ENCODE data around the gene PCDH1. TPM values are rescaled to one million over a fixed set of nuclear protein-coding genes. Genes with fewer than 3 reads are reported as not detected.

PCDH1 gene
- total RNA-seq, 1 experiment from 2014 or later, result 127 TPM

DNA sequence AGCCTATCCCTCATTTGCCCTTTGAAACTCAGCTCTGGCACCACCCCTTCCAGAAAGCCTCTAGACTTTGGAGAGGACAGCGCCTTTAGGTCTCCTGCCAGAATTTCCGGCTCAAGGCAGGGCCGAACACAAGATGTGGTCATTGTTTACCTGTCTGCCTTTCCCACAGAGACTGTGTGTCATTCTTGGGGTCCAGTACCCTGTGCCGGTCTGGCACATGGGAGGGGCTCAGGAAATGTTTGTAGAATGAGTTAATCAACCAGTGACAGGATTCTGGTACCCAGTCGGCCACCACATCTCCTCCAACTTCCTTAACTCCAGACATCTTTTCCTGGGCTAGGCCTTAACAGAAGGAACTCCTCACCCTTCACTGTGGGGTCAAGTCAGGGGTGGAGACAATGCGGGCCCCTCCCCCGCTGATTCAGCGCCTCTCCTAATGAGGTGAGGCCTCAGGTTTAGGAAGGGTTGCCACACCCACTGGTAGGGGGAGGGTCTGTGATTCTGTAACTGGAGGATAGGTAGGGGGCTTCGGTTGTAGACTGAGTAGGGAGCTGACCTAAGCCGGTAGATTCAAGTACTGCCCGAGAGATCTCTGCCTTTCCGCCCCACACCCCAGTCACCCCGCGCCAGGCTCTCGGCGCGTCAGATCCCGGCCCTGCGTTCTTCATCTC is 29.3 kb downstream of the PCDH1 start:
- Histone ChIP-seq H4K5ac (ENCODE audit: insufficient read length, low read depth, low read length) (no peak overlapping the region), H2BK120ac (ENCODE audit: low read depth, low read length, poor library complexity, severe bottlenecking) (no peak overlapping the region), H4K20me1 (ENCODE audit: control insufficient read depth, insufficient read depth, insufficient read length) (no peaks in the 10 kb centered on the region), H3K4me2 (ENCODE audit: insufficient read depth, insufficient read length, low read length) (peak overlapping the region; percentile 75), H3K4ac (ENCODE audit: low read depth, low read length) (no peak overlapping the region), H2BK12ac (ENCODE audit: insufficient read length, low read depth, low read length) (peak overlapping the region; percentile 87), H3K4me1 (ENCODE audit: insufficient read depth, low read length) (peaks cover 25% of the 10 kb centered on the region), H3K79me1 (ENCODE audit: insufficient read depth, low read depth, low read length, poor library complexity, severe bottlenecking) (no peaks in the 10 kb centered on the region), H3K9me3 (ENCODE audit: control insufficient read depth, low read depth, low read length) (no peaks in the 10 kb centered on the region), H3K23ac (ENCODE audit: insufficient read length, low read depth, low read length) (no peak overlapping the region), H3K23me2 (ENCODE audit: insufficient read length, low read depth, low read length, poor library complexity, severe bottlenecking) (peaks cover 12% of the 10 kb centered on the region), H2BK5ac (ENCODE audit: insufficient read length, low read length) (peak overlapping the region; percentile 80), H3K9ac (ENCODE audit: extremely low read depth, insufficient read length, low read length) (peak overlapping the region; percentile 82), H3T11ph (ENCODE audit: low read length) (no peak overlapping the region), H3K27me3 (ENCODE audit: insufficient read depth, low read length) (no peaks in the 10 kb centered on the region), H2BK15ac (ENCODE audit: low read depth, low read length) (no peak overlapping the region), H2BK20ac (ENCODE audit: low read depth, low read length, poor library complexity, severe bottlenecking) (no peak overlapping the region), H3K18ac (ENCODE audit: insufficient read length, low read depth, low read length) (peak overlapping the region; percentile 96), H2AFZ (ENCODE audit: low read length) (no peak overlapping the region), H2AK5ac (ENCODE audit: insufficient read length, low read length) (peak overlapping the region; percentile 36), H3K27ac (ENCODE audit: insufficient read length, low read depth, low read length) (peak overlapping the region; percentile 97), H3K14ac (ENCODE audit: insufficient read depth, low read length) (peak overlapping the region; percentile 95), H3K56ac (ENCODE audit: insufficient read length, low read depth, low read length) (peak overlapping the region; percentile 26), H3K79me2 (ENCODE audit: insufficient read depth, low read length) (no peaks in the 10 kb centered on the region), H4K91ac (ENCODE audit: insufficient read length, low read depth, low read length) (peak overlapping the region; percentile 64), H4K8ac (replicated peaks; ENCODE audit: insufficient read length, low read depth, low read length) (no peak overlapping the region)
- TF ChIP-seq, protein P1, sequence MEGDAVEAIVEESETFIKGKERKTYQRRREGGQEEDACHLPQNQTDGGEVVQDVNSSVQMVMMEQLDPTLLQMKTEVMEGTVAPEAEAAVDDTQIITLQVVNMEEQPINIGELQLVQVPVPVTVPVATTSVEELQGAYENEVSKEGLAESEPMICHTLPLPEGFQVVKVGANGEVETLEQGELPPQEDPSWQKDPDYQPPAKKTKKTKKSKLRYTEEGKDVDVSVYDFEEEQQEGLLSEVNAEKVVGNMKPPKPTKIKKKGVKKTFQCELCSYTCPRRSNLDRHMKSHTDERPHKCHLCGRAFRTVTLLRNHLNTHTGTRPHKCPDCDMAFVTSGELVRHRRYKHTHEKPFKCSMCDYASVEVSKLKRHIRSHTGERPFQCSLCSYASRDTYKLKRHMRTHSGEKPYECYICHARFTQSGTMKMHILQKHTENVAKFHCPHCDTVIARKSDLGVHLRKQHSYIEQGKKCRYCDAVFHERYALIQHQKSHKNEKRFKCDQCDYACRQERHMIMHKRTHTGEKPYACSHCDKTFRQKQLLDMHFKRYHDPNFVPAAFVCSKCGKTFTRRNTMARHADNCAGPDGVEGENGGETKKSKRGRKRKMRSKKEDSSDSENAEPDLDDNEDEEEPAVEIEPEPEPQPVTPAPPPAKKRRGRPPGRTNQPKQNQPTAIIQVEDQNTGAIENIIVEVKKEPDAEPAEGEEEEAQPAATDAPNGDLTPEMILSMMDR (conservative IDR thresholded peaks at IDR 0.05), result no peak
- H3K4me3 Mint-ChIP-seq, result peak overlapping the region; percentile 74 to 87
- DNase-seq, result peak; percentile 95
- H3K9me3 Mint-ChIP-seq, result no peaks in the 10 kb centered on the region; a peak in 1 of 5 replicates
- WGBS (ENCODE audit: extremely low coverage, insufficient read length, low lambda C conversion rate), result no CpG with 5 or more reads among the region's 19 CpGs
- peak overlapping the region; percentile 98 to 100 (median 99) for H3K27ac Mint-ChIP-seq
- peaks cover 9 to 20% (median 14%) of the 10 kb centered on the region in 3 experiments; a peak in 6 of 7 replicates for H3K36me3 Mint-ChIP-seq (ENCODE audit: insufficient read depth in 1 of 3, low read depth in 3 of 3)
- peaks cover 63 to 74% of the 10 kb centered on the region in 2 experiments for H3K4me1 Mint-ChIP-seq
- no peaks in the 10 kb centered on the region for H3K27me3 Mint-ChIP-seq (ENCODE audit: low read depth)

Data from H9 (cell line).